Fibroblast of lung (primary cell): ENCODE results near the gene MBNL2. TPM values are rescaled to one million over a fixed set of nuclear protein-coding genes. Genes with fewer than 3 reads are reported as not detected.
A peak's percentile ranks its signal among the peaks of the same experiment; 100 is the strongest.

ENCODE experiments used
- DNase-seq, 2 donors: peaks; one replicate each; pipeline versions ENCODE4 v3.0.0 to v3.0.0-alpha.2; 2010; ENCODE audit warnings: low read depth in 2 of 2
- H2AFZ ChIP-seq: 2 replicates; pipeline ENCODE4 v1.5.1; 2012; ENCODE audit warnings: low read length, control low read depth, inconsistent platforms
- H3K27ac ChIP-seq: 2 replicates; pipeline ENCODE4 v1.5.1; 2011; ENCODE audit warnings: low read length, control low read depth; ENCODE audit not compliant: insufficient read depth
- H3K27me3 ChIP-seq: 2 replicates; pipeline ENCODE4 v1.5.1; 2011; ENCODE audit warnings: mild to moderate bottlenecking, low read length; ENCODE audit not compliant: control insufficient read depth, insufficient read depth
- H3K36me3 ChIP-seq: 2 replicates; pipeline ENCODE4 v1.5.1; 2011; ENCODE audit warnings: low read length; ENCODE audit not compliant: control insufficient read depth, insufficient read depth
- H3K4me1 ChIP-seq: 2 replicates; pipeline ENCODE4 v1.5.1; 2011; ENCODE audit warnings: low read length; ENCODE audit not compliant: control insufficient read depth, insufficient read depth; ENCODE audit errors: extremely low read depth
- H3K4me2 ChIP-seq: 2 replicates; pipeline ENCODE4 v1.5.1; 2011; ENCODE audit warnings: low read length, control low read depth; ENCODE audit not compliant: insufficient read depth; ENCODE audit errors: extremely low read depth
- H3K4me3 ChIP-seq, 4 experiments: fragments of 200-600 bp in 1 of 4; sonication (generic) in 1 of 4; replicated peaks in 1 of 4; 2 replicates each; pipeline ENCODE4 v1.5.1; 2011 to 2016; ENCODE audit warnings: low read length in 4 of 4, low read depth in 3 of 4, mild to moderate bottlenecking in 3 of 4, control low read depth in 2 of 4, inconsistent platforms in 1 of 4, mixed read lengths in 1 of 4; ENCODE audit not compliant: insufficient read depth in 1 of 4; ENCODE audit errors: control extremely low read depth in 1 of 4
- H3K79me2 ChIP-seq: 2 replicates; pipeline ENCODE4 v1.5.1; 2012; ENCODE audit warnings: mild to moderate bottlenecking, low read length, inconsistent platforms; ENCODE audit not compliant: control insufficient read depth, insufficient read depth
- H3K9ac ChIP-seq: 2 replicates; pipeline ENCODE4 v1.5.1; 2011; ENCODE audit warnings: mild to moderate bottlenecking, low read length, control low read depth; ENCODE audit not compliant: insufficient read depth
- H3K9me3 ChIP-seq: 2 replicates; pipeline ENCODE4 v1.5.1; 2012; ENCODE audit warnings: low read depth, low read length; ENCODE audit not compliant: control insufficient read depth, insufficient read depth
- H4K20me1 ChIP-seq: 2 replicates; pipeline ENCODE4 v1.5.1; 2011; ENCODE audit warnings: low read length; ENCODE audit not compliant: control insufficient read depth, insufficient read depth; ENCODE audit errors: extremely low read depth
- EZH2 ChIP-seq: IDR thresholded peaks from 2 replicates; pipeline ENCODE4 v1.5.1; 2012; ENCODE audit warnings: low read length, control low read depth, mild to moderate bottlenecking; ENCODE audit errors: missing control alignments
- polyA plus RNA-seq, 2 donors: library from polyadenylated mRNA; depleted of rRNA in 1 of 2; stranded (reverse) in 1 of 2; unstranded in 1 of 2; fragments of >200 nt; gene quantifications; 2 replicates each; pipeline ENCODE4 v1.2.1, GENCODE V29; 2011 to 2012; ENCODE audit warnings: missing spikeins in 1 of 2
- total RNA-seq: library from RNA; depleted of rRNA; stranded (reverse); fragments of >200 nt; gene quantifications from 2 replicates; pipeline ENCODE4 v1.2.1, GENCODE V29; 2014
- TF ChIP-seq, protein P1 (sequence below), 2 donors: IDR thresholded peaks in 1 of 2; conservative IDR thresholded peaks in 1 of 2; 1 replicate in 1 of 2; 2 replicates in 1 of 2; pipeline ENCODE4 v1.5.1; 2011 to 2012; ENCODE audit warnings: low read length in 2 of 2, control low read depth in 1 of 2, inconsistent platforms in 1 of 2, low read depth in 1 of 2, mild to moderate bottlenecking in 1 of 2

MBNL2 gene
- total and polyA plus RNA-seq, 2 donors (not counting 1 experiment from before 2014, with no cell fraction given), result 48.9 to 61.1 TPM

DNA sequence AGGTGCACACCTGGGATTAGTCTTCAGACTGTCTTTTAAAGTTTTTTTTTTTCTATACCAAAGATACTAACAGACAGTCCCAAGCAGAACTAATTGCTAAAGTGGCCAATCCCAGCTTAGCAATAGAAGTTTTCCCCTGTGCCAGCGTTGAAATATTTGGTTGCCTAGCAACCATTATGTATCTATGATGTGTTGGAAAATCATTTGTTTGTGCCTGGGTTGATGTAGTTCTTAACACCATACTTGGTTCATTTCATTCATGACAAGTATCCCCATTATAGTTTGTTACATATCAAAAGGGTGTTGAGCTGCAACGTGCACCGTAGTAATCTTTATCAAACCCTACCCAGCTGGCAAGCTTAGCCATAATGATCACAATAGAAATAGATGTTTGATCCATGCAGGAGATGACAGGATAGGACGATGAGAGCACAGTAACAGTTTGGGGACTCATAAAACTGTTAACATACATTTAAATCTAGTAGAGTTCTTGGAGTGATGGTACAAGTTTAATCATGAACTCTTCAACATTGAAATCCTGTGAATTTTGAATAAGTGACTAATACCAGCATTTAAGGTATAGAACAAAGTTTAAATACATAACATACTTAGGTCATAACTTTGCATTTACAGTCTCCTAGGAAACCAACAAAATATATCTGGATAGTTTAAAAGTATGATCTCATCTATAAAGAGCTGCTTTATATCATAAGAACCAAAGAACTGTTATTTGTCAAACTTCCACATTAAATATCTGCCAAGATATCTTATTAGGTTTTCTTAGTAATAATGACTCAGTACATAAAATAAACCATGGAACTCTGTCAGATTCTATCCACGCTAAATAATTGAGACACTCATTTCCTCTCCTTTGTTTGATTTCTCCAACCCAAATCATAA is 73.4 kb downstream of the MBNL2 start:
- Histone ChIP-seq H3K79me2 (peaks cover 31% of the 10 kb centered on the region), H3K4me2 (peak overlapping the region; percentile 62), H4K20me1 (no peaks in the 10 kb centered on the region), H2AFZ (no peak overlapping the region), H3K9me3 (no peaks in the 10 kb centered on the region), H3K27ac (peak overlapping the region; percentile 86), H3K4me1 (peaks cover 16% of the 10 kb centered on the region), H3K9ac (peak overlapping the region; percentile 0), H3K36me3 (peaks cover 2% of the 10 kb centered on the region), H3K27me3 (no peaks in the 10 kb centered on the region), H3K4me3 (no peak overlapping the region)
- DNase-seq, result peak; percentile 84 to 91
- TF ChIP-seq, protein P1, sequence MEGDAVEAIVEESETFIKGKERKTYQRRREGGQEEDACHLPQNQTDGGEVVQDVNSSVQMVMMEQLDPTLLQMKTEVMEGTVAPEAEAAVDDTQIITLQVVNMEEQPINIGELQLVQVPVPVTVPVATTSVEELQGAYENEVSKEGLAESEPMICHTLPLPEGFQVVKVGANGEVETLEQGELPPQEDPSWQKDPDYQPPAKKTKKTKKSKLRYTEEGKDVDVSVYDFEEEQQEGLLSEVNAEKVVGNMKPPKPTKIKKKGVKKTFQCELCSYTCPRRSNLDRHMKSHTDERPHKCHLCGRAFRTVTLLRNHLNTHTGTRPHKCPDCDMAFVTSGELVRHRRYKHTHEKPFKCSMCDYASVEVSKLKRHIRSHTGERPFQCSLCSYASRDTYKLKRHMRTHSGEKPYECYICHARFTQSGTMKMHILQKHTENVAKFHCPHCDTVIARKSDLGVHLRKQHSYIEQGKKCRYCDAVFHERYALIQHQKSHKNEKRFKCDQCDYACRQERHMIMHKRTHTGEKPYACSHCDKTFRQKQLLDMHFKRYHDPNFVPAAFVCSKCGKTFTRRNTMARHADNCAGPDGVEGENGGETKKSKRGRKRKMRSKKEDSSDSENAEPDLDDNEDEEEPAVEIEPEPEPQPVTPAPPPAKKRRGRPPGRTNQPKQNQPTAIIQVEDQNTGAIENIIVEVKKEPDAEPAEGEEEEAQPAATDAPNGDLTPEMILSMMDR (conservative IDR thresholded peaks at IDR 0.05 in 1 of 2, IDR thresholded peaks at IDR 0.05 in 1 of 2; ENCODE audit: low read depth in 1 of 2, low read length in 2 of 2), result no peak
- no peak for TF ChIP-seq EZH2

DNA sequence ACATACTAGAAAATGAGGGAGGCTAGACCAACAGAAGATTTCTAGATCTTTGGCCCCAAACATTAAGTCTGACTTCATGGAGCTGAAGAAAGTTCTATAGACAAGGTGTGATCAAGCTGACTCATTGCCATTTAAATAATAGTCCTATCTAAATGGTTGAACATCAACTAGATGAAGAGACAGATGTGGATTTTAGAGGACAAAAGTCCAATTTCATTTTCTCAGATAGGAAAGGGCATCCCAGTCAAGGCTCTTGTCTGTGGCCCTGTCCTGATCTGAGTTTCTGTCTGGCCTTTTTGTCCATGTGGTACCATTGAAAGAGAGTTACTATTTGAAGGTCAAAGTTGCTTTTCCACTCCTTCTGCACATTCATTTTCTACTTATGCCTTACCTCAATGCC is 74.6 kb downstream of the MBNL2 start:
- H3K9ac ChIP-seq, result no peak overlapping the region

DNA sequence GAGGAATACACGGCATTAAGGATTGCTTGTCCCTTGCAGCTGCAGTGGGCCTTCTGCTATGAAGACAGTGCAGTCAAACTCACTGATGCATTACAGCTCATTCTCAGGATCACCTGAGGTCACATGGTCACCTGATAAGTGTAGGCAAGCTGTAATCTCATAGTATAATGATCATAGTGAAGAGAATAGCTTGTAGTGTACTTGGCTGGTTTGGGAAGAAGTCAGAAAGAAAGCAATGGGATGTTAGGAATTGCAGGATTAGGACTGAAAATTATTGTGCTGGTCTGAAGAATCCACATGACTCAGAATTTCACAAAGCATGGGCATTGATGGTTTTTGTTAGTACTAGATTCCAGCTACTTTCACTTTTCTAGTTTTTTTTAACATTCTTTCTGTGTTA is 76.7 kb downstream of the MBNL2 start:
- DNase-seq, result peak; percentile 33 to 51
- Histone ChIP-seq H2AFZ (no peak overlapping the region), H3K9me3 (no peaks in the 10 kb centered on the region), H3K4me1 (peaks cover 16% of the 10 kb centered on the region), H4K20me1 (no peaks in the 10 kb centered on the region), H3K27me3 (no peaks in the 10 kb centered on the region), H3K36me3 (peaks cover 2% of the 10 kb centered on the region), H3K9ac (no peak overlapping the region), H3K4me3 (no peak overlapping the region), H3K4me2 (peak overlapping the region; percentile 90), H3K79me2 (peaks cover 31% of the 10 kb centered on the region), H3K27ac (no peak overlapping the region)
- TF ChIP-seq, protein P1 (conservative IDR thresholded peaks at IDR 0.05 in 1 of 2, IDR thresholded peaks at IDR 0.05 in 1 of 2; ENCODE audit: low read depth in 1 of 2, low read length in 2 of 2), result no peak
- no peak for TF ChIP-seq EZH2

More for the DNA sequence above, 74.6 kb downstream of the MBNL2 start:
- Histone ChIP-seq H3K4me1 (peaks cover 16% of the 10 kb centered on the region), H3K79me2 (peaks cover 34% of the 10 kb centered on the region), H2AFZ (no peak overlapping the region), H3K27me3 (no peaks in the 10 kb centered on the region), H4K20me1 (no peaks in the 10 kb centered on the region), H3K36me3 (peaks cover 2% of the 10 kb centered on the region), H3K4me3 (no peak overlapping the region), H3K27ac (peak overlapping the region; percentile 86), H3K4me2 (no peak overlapping the region), H3K9me3 (no peaks in the 10 kb centered on the region)
- TF ChIP-seq, protein P1 (conservative IDR thresholded peaks at IDR 0.05 in 1 of 2, IDR thresholded peaks at IDR 0.05 in 1 of 2; ENCODE audit: low read depth in 1 of 2, low read length in 2 of 2), result no peak
- no peak for TF ChIP-seq EZH2
- no peak for DNase-seq
